HG03060 (cell line): ENCODE measurements around the gene NPVF.

Source experiments
- ATAC-seq: cut with Tn5 transposase; IDR thresholded peaks from one replicate; pipeline ENCODE4 v1.9.1; 2021; ENCODE audit warnings: low read depth, moderate number of reproducible peaks; ENCODE audit not compliant: unreplicated experiment

The NPVF gene

DNA sequence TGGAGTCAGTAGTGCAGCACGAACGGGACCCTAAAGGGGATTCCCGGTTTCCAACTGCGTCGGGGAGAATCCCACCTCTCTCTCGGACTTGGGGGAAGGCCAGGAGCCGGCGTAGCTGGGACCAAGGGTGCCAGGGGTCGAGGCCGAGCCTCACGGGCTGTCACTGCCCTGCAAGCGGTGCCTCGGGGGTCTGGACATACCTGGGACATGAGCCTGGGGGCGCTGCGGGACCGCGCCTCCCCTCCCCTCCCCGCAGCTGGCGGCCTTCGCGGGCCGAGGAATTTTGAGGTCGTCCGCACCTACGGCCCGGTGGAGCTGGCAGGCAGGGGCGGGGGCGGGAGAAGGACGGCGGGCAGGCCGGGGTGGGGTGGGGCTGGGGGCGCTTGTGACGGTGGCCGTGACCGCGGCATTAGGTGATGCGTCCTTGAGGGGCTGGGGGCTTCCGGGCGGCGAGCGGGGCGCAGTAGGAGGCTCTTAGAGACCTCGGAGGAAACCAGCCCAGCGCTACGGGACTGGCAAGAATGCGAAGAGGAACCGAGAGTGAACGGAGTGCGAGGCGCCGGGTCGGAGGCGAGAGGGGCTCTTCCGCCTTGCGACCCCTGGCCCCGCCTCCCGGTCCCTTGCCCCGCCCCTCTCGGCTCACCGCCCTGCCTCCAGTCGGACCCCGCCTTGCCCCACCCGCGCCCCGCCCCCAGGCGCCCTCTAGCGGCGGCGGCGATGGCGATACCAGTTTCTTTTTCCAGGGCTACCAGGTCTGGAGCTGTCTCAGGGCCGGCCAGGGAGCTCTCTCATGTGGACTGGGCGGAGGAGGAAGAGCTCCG lies 48.3 kb downstream of the NPVF start:
- peak; percentile 95 for ATAC-seq

DNA sequence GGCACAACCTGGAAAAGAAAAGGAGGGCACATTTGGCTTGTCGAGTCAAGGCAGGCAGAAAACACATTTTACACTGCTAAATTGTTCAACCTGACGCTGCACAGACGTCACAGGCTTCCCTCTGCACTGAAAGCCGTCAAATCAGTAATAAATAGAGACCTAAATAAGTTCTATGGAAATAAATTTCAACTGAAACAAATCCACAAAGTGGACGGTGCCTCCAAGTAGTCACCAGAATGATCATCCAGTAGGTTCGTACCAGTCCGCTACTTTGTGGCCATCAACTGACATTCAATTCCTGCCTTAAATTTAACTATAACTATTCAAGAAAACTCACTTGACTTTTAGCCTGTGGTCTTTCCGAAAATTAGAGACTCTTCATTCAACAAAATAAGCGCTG lies 49.0 kb downstream of the NPVF start:
- no peak for ATAC-seq
